ENCODE measurements around the gene ANKRD11. TPM values are rescaled to one million over a fixed set of nuclear protein-coding genes. Genes with fewer than 3 reads are reported as not detected.
"Not testable (repeated sequence)": the region's sequence is repeated elsewhere in the genome, so short reads cannot be mapped to it uniquely, and the experiment has no call there.

The ANKRD11 gene
- total RNA-seq, 1 experiment from 2014 or later: 242 TPM

DNA sequence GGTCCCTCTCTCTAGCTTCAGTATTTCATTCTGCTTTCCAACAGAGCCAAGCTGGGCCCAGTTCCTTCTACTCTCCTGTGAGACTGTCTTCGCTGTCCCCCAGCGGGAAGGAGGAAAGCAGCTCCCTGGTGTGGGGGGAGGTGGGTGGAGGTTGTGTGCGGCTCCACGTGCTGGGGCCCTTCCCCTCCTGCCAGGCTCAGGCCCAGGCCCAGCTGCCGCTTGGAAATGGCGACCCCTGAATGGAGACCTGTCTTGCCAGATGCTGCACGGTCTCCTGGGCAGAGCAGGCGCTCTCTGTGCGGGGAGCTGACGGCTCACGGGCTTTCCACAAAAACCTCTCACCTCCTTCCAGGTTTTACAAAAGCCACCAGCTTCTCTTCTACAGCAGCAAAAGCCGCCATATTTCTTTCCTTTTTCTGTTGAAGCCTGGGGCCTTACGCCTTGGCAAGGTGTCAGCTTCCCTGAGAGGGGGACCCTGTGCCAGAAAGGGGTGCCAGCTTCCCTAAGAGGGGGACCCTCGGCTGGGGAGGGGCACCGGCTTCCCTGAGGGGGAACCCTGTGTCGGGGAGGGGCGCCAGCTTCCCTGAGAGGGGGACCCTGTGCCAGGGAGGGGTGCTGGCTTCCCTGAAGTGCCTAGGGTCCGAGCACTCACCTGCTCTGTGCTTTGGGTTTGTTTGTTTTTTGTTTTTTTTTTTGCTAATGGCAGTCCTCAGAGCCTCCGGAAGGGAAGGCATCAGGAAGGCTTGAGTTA is 225.4 kb downstream of the ANKRD11 start:
- Mint-ChIP-seq H3K9me3 (ENCODE audit: low read depth, unreplicated experiment) (no peaks in the 10 kb centered on the region), H3K36me3 (ENCODE audit: insufficient read depth, unreplicated experiment) (peaks cover 56% of the 10 kb centered on the region), H3K4me3 (ENCODE audit: low read depth, unreplicated experiment) (no peak overlapping the region), H3K27ac (ENCODE audit: unreplicated experiment) (peak overlapping the region; percentile 17), H3K4me1 (ENCODE audit: low read depth, unreplicated experiment) (no peaks in the 10 kb centered on the region), H3K27me3 (ENCODE audit: unreplicated experiment) (no peaks in the 10 kb centered on the region)
- no TSS peak for BruUV-seq (replicated peaks)
- TF ChIP-seq, protein P1, sequence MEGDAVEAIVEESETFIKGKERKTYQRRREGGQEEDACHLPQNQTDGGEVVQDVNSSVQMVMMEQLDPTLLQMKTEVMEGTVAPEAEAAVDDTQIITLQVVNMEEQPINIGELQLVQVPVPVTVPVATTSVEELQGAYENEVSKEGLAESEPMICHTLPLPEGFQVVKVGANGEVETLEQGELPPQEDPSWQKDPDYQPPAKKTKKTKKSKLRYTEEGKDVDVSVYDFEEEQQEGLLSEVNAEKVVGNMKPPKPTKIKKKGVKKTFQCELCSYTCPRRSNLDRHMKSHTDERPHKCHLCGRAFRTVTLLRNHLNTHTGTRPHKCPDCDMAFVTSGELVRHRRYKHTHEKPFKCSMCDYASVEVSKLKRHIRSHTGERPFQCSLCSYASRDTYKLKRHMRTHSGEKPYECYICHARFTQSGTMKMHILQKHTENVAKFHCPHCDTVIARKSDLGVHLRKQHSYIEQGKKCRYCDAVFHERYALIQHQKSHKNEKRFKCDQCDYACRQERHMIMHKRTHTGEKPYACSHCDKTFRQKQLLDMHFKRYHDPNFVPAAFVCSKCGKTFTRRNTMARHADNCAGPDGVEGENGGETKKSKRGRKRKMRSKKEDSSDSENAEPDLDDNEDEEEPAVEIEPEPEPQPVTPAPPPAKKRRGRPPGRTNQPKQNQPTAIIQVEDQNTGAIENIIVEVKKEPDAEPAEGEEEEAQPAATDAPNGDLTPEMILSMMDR (IDR thresholded peaks at IDR 0.05; ENCODE audit: unreplicated experiment): no peak
- CTCF ChIA-PET: no interaction called here
- intact Hi-C loops (cut with micrococcal nuclease; ENCODE audit: unreplicated experiment): no loop called here
- DNase-seq: no peak

GRCh38 chr16:89261691-89262563 is 228.4 kb downstream of the ANKRD11 start:
- Mint-ChIP-seq H3K4me3 (ENCODE audit: low read depth, unreplicated experiment) (no peak overlapping the region), H3K9me3 (ENCODE audit: low read depth, unreplicated experiment) (no peaks in the 10 kb centered on the region), H3K27ac (ENCODE audit: unreplicated experiment) (no peak overlapping the region), H3K36me3 (ENCODE audit: insufficient read depth, unreplicated experiment) (peaks cover 49% of the 10 kb centered on the region), H3K4me1 (ENCODE audit: low read depth, unreplicated experiment) (peaks cover 14% of the 10 kb centered on the region), H3K27me3 (ENCODE audit: unreplicated experiment) (peaks cover 17% of the 10 kb centered on the region)
- TF ChIP-seq, protein P1 (IDR thresholded peaks at IDR 0.05; ENCODE audit: unreplicated experiment): no peak
- intact Hi-C loops (cut with micrococcal nuclease; ENCODE audit: unreplicated experiment): no loop called here
- no TSS peak for BruUV-seq (replicated peaks)
- DNase-seq: no peak
- CTCF ChIA-PET: no interaction called here

- DNase-seq; H3K9me3 Mint-ChIP-seq (ENCODE audit: low read depth, unreplicated experiment); intact Hi-C loops (cut with micrococcal nuclease; ENCODE audit: unreplicated experiment); BruUV-seq (replicated peaks); H3K27ac Mint-ChIP-seq (ENCODE audit: unreplicated experiment); H3K4me3 Mint-ChIP-seq (ENCODE audit: low read depth, unreplicated experiment): not testable (repeated sequence)
- H3K27me3 Mint-ChIP-seq (ENCODE audit: unreplicated experiment): peaks cover 27% of the 10 kb centered on the region
- peaks cover 36% of the 10 kb centered on the region for H3K36me3 Mint-ChIP-seq (ENCODE audit: insufficient read depth, unreplicated experiment)
- CTCF ChIA-PET: interaction anchor here (0.7 kb wide), 1 partner anchor 184 kb away, joined by 4 read pairs; no protein-coding TSS in a partner anchor
- peaks cover 20% of the 10 kb centered on the region for H3K4me1 Mint-ChIP-seq (ENCODE audit: low read depth, unreplicated experiment)
These were observed 230.5 kb downstream of the ANKRD11 start for GRCh38 chr16:89259901-89260300.

- no TSS peak for BruUV-seq (replicated peaks)
- Mint-ChIP-seq H3K4me3 (ENCODE audit: low read depth, unreplicated experiment) (peak overlapping the region; percentile 66), H3K27me3 (ENCODE audit: unreplicated experiment) (peaks cover 27% of the 10 kb centered on the region), H3K4me1 (ENCODE audit: low read depth, unreplicated experiment) (peaks cover 20% of the 10 kb centered on the region), H3K27ac (ENCODE audit: unreplicated experiment) (peak overlapping the region; percentile 72), H3K36me3 (ENCODE audit: insufficient read depth, unreplicated experiment) (peaks cover 27% of the 10 kb centered on the region), H3K9me3 (ENCODE audit: low read depth, unreplicated experiment) (no peaks in the 10 kb centered on the region)
- CTCF ChIA-PET: no interaction called here
- intact Hi-C loops (cut with micrococcal nuclease; ENCODE audit: unreplicated experiment): no loop called here
- TF ChIP-seq, protein P1 (IDR thresholded peaks at IDR 0.05; ENCODE audit: unreplicated experiment): no peak
- DNase-seq: no peak
These were observed 232.4 kb downstream of the ANKRD11 start for GRCh38 chr16:89257757-89258465.

All from Calu3 (cell line).